Retina (tissue), 1 donor: ENCODE data around the gene TOP3B.

Source experiments
- DNase-seq: peaks from one replicate; pipeline ENCODE4 v3.0.0-alpha.2; 2016

The TOP3B gene

DNA sequence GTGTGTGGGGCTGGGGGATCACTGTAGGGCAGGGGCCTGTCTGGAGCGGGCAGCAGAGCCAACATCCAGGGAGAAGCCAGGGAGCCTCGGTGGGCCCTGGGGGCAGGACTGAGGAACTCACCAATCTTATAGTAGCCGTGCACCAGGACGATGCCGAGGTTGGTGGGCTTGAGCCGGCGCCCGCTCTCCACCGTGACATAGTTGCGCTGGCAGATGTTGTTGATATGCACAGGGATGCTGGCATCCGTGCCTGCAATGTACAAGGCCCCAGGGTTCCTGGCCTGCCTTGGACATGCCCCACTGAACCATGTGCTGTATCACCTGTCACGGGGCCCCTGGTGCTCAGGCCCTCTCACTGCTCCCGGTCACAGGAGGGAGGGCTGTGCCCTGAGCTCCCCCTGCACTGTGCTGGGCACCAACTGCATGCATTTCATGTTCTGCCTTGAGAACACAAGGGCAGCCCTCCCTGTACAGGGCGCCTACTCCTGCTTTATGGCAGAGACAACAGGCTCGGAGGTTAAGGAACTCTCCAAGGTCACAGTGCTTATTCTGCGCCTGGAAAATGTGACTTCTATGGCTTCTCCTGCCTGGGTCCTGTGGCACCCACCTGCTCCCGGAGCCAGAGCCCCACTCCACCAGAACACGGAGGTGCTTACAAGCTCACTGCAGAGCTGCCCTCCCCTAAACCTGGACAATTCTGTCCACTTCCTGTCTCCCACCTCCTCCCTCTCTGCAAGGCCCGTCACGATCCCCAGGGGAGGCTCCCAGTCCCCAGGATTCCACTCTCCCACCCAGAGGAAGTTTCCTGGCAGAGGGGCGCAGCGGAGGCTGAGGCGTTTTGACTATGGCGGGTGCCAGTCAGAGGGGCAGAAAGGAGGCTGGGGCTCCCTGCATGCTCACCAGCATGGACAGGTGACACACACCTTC lies 22.1 kb downstream of the TOP3B start:
- no peak for DNase-seq

DNA sequence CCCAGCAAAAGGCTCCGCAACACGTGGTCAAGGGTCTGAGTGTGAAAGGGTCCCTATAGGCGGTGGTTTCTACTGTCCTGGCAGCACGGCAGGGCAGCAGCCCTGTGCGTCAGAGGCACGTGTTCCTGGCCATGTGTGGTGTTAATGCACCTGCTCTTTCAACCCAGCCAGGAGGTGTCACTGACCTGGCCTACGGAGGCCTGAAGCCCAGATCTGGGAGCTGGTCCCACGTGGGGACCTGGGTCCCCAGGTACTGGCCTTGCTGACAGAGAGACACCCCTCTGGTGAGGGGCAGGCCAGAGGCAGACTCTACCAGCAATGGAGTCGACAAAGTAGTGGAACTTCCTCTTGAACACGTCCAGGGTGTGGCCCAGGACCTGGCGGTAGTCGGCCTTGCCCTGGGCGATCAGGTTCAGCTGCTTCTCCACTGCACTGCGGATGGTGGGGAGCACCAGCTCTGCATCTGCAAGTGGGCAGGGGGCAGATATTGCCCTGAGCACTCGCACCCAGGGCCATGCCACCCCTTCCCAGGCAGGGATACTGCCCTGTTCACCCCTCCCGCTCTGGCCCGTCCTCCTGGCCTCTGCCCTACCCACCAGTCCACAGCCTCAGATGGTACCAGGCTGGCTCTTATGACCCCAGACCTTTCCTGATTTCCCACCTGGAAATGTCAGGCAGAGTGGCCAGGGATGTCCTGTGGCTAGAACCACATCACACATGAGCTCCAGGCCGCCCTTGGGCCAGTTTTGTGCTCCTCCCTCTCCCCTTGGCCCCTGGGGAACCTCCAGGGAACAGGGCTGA lies 23.1 kb downstream of the TOP3B start:
- no peak for DNase-seq

DNA sequence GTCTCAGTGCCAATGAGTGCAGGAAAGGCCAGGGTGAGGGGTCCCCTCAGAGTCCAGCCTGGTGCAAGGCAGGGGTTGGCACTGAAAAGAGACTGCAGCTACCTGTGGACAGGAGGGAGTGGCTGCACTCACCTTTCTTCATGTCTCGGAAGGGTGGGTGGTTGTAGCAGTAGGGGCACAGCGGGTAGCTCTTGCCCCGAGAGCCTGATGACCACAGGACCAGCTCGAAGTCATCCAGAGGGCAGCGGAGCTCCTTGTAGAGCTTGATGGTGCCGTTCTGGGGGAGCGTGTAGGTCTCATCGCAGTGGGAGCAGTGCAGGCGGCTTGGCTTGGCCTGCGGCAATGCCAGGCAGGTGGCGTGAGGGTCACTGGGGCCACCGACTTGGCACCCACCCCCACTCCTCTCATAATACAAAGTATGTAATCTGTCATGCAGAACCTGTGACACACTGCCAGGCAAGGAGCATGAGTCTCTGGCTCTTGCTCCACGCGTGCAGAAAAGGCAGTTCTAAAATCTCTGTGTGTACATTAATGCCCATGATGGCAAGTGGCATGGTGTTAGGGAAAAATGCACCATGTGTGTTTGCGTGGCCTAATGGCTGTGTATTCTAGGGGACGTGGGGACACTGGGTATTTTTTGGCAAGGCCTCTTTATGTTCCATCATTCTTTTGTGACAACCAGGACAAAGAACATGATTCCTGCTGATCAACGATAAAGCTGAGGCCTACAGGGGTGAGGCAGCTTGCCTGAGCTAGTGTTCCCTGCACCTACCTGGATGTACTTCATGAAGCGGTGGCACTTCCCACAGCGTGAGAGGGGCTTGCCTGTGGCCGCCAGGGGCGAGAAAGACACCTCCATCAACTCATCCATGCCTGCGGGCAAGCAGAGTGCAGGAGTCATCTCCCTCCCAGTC lies 24.0 kb downstream of the TOP3B start:
- no peak for DNase-seq

DNA sequence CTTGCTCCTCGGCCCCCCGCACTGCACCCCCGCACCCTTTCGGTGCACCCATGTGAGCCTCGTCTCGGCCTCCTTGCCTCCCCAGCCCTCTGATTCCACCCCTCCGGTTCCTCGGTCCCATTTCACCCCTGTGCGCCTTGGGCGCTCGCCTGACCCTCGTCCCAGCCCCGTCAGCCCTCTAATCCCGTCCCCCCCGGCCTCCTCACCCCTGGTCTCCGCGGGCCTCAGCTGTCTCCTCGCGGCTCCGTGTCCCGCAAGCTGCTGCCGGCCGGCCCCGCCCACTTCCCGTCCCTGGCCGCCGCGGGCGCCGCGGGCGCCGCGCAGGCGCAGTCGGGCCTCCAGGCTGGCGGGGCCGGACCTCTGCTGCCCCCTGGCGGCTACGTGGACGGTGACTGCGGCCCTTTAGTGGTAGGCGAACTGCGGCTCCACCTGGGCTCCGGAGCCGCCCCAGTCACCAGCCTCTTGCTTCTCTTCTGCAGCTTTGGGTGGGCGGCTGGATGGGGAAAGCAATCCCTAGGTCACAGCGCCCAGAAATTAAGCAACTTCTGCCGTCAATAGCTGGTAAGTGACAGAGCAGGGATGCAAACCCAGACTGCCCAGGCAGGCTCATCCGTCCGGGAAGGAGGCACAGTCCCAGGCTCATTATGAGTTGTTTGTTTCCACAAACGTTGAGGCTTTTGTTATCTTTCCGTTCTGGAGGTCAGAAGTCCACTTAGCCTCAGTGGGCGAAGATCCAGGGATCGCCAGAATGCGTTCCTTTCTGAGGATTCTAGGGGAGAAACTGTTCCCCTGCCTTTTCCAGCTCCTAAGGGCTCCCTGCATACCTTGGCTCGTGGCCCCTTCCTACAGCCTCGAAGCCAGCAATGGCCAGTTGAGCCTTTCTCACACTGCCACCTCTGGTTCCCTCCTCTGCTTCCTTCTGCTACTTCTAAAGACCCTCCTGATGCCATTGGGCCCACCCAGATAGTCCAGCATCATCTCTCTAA lies 29.7 kb downstream of the TOP3B start, which contains the start of gene PPM1F:
Gene PPM1F (minus strand): TSS at position 263 of the 986 bp plus-strand sequence. CDS start 6,800 bp downstream, outside the sequence.
- DNase-seq, result peak; percentile 87

DNA sequence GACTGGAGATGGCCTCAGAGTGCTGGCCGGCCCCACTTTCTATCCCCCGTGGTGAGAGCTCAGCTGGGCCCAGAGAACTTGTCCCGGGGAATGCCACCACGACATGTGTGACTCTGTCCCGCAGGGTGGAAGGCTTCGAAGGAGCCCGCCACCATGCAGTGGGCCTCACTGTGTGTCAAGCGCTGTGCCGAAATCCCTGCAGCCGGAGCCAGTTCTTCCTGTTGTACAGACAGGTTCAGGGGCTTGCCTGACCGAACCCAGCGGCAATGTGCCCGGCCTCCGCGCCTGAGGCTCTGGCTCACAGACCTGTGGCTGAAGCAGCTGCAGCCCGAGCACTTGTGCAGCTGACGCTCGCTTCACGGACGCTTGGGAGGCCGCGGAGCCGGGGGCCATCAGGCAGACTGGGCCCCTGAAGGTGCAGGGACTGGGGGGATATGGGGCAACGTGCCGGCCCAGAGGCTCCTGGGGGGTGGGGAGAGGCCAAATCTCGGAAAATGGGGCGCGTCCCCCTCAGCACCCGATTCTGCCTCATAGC lies 30.6 kb downstream of the TOP3B start:
- peak; percentile 68 for DNase-seq

DNA sequence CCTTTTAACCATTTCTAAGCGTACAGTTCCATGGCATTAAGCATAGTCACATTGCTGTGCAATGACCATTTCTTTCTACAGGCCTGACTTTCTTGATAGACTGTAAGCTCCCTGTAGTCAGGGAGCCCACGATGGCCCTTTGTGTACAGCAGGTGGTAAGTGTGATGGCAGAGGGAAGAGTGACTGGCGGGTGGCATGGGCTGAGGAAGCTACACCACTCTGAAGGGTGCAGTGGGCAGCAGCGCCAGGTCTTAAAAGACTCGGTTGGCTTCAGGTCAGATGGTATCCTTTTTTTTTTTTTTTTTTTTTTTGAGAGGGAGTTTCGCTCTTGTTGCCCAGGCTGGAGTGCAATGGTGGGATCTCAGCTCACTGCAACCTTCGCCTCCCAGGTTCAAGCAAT lies 31.5 kb downstream of the TOP3B start:
- no peak for DNase-seq

DNA sequence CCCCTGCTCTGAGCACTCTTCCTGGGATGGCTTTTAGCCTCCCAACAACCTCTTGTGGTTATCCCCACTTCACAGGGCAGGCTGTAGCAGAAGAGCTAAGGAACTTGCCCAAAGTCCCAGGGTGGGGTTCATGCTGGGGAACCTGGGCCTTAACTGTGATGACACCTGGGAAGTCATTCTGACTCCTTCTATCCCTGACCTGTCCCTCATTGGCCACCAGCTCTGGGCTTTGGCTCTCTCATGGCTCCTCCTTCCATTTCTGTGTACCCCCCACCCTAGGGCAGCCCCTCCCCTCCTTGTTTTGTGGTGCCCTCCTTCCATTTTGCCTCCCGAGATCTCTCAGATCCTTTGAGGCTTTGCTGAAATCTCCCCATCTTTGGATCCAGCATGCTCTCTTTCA lies 32.6 kb downstream of the TOP3B start:
- no peak for DNase-seq

DNA sequence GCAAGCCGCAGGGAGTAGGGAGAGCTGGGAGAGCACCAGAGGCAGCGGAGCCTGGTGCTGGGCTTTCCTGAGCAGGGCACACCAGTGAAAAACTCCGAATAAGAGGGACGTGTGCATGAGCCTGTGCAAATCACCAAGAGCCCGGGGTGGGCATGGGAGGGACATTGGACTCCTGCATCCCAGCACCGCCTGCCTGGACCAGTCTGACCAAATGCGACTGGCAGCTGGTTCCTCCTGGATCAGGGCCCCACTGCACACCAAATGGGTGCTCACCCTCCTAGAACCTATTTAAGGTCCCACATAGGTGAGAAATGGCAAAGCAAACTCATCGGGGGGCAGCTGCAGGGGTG lies 33.0 kb downstream of the TOP3B start:
- no peak for DNase-seq

DNA sequence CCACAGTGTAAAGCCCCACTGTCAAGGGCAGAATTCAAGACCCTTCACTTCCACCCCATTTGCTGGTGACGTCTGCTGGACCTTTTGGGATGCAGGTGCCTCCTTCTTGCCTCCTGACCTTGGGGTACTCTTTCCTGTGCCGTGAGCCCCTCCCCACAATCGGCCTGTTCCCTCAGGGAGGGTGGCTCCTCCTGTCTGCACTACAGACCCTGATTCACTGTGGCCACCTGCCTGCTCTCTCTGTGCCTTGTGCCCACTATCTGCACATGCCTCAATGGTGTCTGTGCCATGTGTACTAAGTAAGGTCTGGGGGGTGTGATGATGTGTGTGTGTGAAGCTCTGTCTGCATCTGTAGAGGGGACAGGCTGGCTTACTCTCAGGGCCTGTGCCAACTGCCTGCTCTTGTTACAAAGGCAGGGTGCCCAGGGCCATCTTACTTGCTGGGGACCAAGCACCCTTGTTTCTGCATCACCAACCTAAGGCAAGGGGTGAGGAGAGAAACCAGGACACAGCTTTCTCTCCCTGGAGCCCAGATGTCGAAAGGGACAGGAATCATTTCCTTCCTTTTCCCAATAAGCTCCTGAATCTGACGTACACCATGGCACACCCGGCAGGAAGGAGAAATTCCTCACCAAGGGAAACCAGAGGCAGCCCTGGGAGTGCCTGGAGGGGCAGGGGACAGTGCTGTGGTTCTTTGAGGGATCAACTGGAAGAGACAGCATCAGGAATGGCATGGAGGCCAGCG lies 33.6 kb downstream of the TOP3B start:
- no peak for DNase-seq

DNA sequence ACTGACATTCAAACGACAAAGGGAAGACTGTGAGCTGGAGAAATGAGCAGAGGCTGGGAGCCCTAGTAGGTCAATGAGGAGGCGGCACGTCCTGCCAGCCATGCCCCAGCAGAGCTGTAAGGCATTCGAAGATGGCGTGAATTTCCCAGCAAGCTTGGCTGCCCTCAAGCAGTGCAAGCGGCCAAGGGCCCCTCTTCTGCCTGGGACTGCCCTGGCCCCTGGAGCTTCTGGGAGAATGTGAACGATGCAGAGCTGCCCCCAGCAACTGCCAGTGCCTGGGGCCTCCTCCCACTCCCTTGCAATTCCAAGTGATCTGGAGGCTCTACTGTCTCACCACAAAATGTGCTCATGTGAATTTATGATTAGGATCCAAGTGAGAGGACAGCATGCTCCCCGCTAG lies 34.2 kb downstream of the TOP3B start:
- DNase-seq, result no peak

DNA sequence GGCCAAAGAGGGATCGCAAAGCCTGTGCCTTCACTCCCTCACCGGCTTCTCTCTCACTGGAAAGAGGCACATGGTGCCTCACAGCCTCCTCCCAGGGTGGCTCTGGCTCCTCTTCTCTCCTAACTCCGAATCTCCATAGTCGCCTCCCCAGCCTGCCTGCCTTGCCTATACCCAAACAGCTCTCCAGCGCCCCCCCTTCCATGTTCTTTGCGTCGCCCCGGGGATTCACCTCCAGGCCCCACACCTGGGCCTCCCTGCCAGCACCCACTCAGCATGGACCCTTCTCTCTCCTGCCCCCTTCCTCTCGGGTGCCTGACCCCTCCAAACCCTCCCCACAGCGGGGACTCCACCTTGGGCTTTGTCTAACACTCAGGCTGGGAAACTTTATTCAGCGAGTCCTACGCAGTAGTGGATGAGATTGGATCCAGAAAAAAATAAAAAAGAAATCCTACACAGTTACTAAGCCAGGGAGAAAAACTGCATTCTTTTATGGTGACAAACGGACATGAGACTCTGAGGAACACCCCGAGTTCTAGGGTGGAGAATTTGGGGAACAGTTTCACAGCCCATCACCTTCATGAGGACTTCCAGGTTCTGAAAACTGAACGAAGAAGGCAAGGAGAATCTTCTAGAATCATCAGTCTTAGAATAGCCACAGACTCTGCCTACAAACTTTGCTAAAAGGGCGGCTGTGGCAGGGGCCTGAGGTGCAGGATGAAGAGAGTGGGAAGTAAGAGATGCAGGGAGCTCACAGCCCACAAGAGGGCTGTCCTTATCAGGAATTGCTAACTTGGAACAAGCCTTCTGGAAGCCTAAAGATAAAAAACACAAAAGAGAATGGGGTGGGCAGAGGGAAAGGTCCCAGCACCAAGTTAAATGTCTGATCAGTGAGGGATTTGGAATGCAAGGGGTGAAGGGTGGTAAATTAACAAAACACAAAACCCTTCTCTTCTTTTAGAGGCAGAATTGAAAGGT lies 35.3 kb downstream of the TOP3B start:
- no peak for DNase-seq

DNA sequence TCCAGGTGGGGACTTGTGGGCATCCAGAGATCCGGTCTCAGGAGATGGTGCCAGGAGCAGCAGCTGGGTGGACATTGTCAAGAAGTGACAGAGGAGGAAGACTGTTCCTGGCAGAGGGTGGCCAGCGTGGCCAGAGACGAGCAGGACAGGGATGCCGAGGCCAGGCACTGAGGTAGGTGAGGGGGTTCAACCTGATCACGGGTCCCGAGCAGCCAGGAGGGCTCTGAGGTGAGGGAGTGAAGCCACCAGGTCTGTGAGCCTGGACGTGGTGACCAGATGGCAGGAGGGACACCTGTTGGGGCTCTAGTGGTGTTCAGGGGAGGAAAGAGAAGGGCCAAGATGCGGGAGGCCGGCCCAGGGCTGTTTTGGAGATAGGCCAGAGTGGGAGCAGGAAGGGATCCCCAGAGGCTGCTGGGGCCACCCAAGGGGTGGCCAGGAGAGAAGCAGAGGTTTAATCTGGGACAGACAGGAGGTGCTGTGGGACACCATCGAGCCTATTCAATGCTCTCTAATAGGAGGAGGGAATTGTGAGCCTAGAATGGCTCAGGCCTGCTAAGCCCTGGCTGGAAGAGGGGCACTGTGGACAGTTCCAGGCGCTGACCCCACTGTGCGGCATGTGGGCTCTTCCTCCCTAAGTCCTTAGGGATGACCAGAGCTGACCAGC lies 36.2 kb downstream of the TOP3B start:
- no peak for DNase-seq

DNA sequence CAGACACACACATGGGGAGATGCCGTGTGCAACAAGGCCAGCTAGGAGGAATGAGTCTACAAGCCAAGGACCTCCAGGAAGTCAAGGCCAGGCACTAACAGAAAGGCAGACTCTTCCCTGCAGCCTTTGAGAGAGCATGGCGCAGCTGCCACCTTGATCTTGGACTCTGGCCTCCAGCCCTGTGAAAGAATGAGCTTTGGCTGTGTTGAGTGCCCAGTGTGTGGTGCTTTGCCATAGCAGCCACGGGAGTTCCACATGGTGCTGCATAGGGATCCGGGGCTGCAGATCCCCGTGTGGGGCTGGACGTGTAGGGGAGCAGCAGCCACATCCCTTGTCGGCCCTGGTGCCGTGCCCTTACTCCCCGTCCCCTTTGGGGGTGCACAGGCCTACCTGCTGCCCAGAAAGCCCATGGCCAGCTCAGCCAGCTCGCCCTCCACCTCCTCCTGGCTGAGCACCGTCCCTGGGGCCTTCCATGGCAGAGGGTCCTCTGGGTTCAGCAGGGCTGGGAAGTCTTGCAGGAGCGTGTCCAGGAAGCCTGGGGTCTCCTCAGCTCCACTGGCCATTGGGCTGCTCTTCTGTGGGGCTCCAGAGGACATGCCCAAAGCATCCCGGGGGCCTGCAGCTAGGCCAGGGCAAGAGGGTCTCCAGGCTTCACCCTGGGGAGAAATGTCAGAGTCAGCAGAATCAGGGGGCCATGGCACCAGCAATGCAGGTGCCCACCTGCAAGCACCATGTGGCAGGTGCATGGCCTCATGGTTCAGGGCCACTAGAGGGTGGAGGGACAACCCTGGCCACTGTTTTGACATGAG lies 36.9 kb downstream of the TOP3B start:
- DNase-seq, result no peak

DNA sequence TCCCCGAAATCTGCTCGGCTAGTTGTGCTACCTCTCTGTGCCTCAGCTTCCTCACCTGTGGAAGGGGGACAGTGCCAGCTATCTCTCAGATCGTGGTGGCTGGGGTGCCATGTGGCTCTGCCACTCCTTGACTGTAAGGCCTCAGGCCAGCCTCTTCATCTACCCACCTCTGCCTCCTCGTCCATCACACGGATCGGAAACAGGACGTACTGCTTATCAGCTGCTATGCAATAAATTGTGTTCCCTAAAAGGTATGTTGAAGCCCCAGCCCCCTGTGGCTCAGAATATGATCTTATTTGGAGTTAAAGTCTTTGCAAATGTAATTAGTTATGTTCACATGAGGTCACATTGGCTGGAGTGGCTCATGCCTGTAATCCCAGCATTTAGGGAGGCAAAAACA lies 37.7 kb downstream of the TOP3B start:
- no peak for DNase-seq

DNA sequence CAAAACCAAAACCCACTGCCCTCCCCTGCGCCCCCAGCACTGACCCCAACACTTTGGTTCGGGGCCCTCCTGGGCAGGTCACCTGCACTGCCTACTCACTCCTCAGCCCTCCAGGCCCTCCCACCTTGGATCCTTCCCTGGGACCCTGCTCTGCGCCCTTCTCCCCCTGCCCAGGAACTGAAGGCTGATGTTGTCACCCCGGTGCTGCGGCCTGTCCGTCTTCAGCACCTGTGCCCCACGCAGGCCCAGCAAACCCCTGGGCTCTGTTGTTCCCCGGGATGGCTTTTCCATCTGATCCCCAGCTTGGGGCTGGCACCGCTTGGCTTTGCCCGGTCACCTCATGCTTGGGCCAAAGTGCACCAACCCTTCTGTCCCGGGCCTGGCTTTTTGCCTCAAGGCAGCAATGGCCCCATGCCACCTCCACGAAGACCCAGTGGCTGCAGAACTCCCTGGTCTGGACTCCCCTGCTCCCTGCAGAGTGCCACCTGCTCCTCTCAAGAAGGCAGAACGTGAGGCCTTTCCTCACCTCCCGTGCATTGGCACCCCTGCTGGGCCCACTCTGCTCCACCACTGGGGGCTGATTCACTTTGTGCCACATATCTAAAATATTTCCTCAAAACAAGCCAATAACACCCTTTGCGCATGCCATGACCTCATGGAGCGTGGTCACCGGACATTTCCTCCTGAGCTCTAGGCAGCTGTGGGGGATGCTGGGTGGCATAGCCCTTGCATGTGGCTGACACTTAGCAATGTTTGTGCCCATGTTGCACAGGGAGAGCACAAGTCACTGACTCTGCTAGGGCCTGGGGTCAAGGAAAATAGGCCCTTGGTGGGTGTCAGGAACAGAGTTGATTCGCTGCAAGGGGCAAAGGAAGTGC lies 38.8 kb downstream of the TOP3B start:
- no peak for DNase-seq

DNA sequence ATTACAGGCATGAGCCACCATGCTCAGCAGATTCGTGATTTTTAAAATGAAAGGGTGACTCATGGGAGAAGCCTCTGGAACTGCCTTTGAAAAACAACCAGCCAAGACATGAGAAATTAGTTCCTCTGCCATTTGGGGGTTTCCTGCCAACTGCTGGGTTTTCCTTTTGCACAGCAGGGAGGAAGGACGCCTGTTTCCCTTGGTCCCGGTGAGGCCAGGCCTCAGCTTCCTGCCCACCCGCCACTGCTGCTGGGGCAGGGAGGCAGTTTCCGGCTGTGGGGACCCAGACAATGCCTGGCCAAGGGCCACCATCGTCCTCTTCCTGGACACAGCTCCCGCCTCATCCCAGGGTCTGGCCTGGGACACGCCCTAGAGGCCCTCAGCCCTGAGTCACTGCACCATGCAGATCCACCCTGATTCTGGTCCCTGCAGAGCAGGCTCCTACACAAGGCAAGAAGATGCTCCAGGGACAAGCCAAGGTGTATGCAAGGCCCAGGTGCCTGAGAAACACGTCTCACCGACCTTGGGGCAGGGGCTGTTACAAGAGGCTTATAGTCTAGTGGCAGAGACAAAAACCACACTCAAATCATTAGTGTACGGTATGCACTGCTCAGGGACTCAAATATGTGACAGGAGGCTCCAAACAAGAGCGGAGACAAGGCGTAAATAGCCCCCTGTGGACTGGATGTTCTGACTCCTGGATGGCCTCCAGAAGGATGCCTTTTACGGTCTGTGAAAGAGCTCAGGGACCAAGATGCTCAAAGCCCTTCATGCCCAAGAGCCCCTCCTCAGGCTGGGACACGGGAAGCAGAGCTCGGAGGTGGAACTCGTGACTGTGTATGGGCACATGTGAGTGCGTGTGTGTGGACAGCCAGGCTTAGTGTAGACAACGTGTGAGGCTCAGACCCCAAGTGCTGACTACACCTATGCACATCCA lies 39.9 kb downstream of the TOP3B start:
- no peak for DNase-seq
